Calu3 (cell line): ENCODE results near the gene MRPS2. TPM values are rescaled to one million over a fixed set of nuclear protein-coding genes. Genes with fewer than 3 reads are reported as not detected.

ENCODE experiments used
- BruUV-seq: library from RNA; stranded (reverse); fragments of 400-500 nt; replicated peaks from 2 replicates; lab custom pipeline; 2021; lab: Mats Ljungman, UMichigan
- CTCF ChIA-PET: fragments of 300-600 bp; sonication (Branson Sonifier 250); formaldehyde crosslinking; loops from one replicate; lab custom pipeline; 2022; ENCODE audit warnings: antibody characterized with exemption; lab: Charles Lee
- DNase-seq: peaks from one replicate; pipeline ENCODE4 v3.0.0; 2022
- H3K27ac Mint-ChIP-seq: one replicate; pipeline ENCODE4 v1.8.0; 2022; ENCODE audit warnings: mixed read lengths; ENCODE audit not compliant: unreplicated experiment
- H3K27me3 Mint-ChIP-seq: one replicate; pipeline ENCODE4 v1.8.0; 2022; ENCODE audit warnings: mixed read lengths; ENCODE audit not compliant: unreplicated experiment
- H3K36me3 Mint-ChIP-seq: one replicate; pipeline ENCODE4 v1.8.0; 2022; ENCODE audit warnings: mild to moderate bottlenecking, moderate library complexity, mixed read lengths; ENCODE audit not compliant: insufficient read depth, unreplicated experiment
- H3K4me1 Mint-ChIP-seq: one replicate; pipeline ENCODE4 v1.8.0; 2022; ENCODE audit warnings: mild to moderate bottlenecking, low read depth, mixed read lengths; ENCODE audit not compliant: unreplicated experiment
- H3K4me3 Mint-ChIP-seq: one replicate; pipeline ENCODE4 v1.8.0; 2022; ENCODE audit warnings: mild to moderate bottlenecking, low read depth, moderate library complexity, mixed read lengths; ENCODE audit not compliant: unreplicated experiment
- H3K9me3 Mint-ChIP-seq: one replicate; pipeline ENCODE4 v1.8.0; 2022; ENCODE audit warnings: low read depth, mixed read lengths; ENCODE audit not compliant: unreplicated experiment
- CTCF ChIP-seq: fragments of 200-600 bp; IDR thresholded peaks from one replicate; pipeline ENCODE4 v1.8.0; 2022; ENCODE audit warnings: antibody characterized with exemption; ENCODE audit not compliant: unreplicated experiment
- intact Hi-C: fragments of 100-400 bp; cut with micrococcal nuclease; formaldehyde crosslinking; loops from one replicate; pipeline ENCODE4 v1.10.0; 2022; ENCODE audit not compliant: unreplicated experiment
- total RNA-seq: library from RNA; stranded (reverse); gene quantifications from 2 replicates; pipeline ENCODE4 v1.2.3, GENCODE V29; 2022

Gene MRPS2
- total RNA-seq, 1 experiment from 2014 or later = 31.9 TPM

GRCh38 chr9:135490166-135490870 is 10.2 kb upstream of the MRPS2 start:
- Mint-ChIP-seq H3K4me3 (no peak overlapping the region), H3K36me3 (peaks cover 7% of the 10 kb centered on the region), H3K4me1 (no peaks in the 10 kb centered on the region), H3K9me3 (no peaks in the 10 kb centered on the region), H3K27ac (no peak overlapping the region), H3K27me3 (no peaks in the 10 kb centered on the region)
- CTCF ChIA-PET = no interaction called here
- DNase-seq = no peak
- no TSS peak for BruUV-seq
- no peak for TF ChIP-seq CTCF
- intact Hi-C loops = no loop called here

GRCh38 chr9:135490980-135491464 is 9.5 kb upstream of the MRPS2 start:
- CTCF ChIA-PET = no interaction called here
- H3K27me3 Mint-ChIP-seq = no peaks in the 10 kb centered on the region
- H3K4me3 Mint-ChIP-seq = no peak overlapping the region
- H3K4me1 Mint-ChIP-seq = no peaks in the 10 kb centered on the region
- no peak for DNase-seq
- no peak for TF ChIP-seq CTCF
- no peak overlapping the region for H3K27ac Mint-ChIP-seq
- no TSS peak for BruUV-seq
- H3K36me3 Mint-ChIP-seq = peaks cover 5% of the 10 kb centered on the region
- no peaks in the 10 kb centered on the region for H3K9me3 Mint-ChIP-seq
- intact Hi-C loops = no loop called here

- no peaks in the 10 kb centered on the region for H3K9me3 Mint-ChIP-seq
- intact Hi-C loops = no loop called here
- BruUV-seq = no TSS peak
- DNase-seq = no peak
- H3K4me3 Mint-ChIP-seq = no peak overlapping the region
- CTCF ChIA-PET = no interaction called here
- H3K27me3 Mint-ChIP-seq = no peaks in the 10 kb centered on the region
- peaks cover 5% of the 10 kb centered on the region for H3K36me3 Mint-ChIP-seq
- no peak overlapping the region for H3K27ac Mint-ChIP-seq
- TF ChIP-seq CTCF = no peak
- H3K4me1 Mint-ChIP-seq = no peaks in the 10 kb centered on the region
Measured at GRCh38 chr9:135491764-135492163, 8.7 kb upstream of the MRPS2 start.

- no peak for DNase-seq
- no peak for TF ChIP-seq CTCF
- intact Hi-C loops = no loop called here
Measured at GRCh38 chr9:135492886-135493669, 7.4 kb upstream of the MRPS2 start.

More at GRCh38 chr9:135492886-135493669, 7.4 kb upstream of the MRPS2 start:
- Mint-ChIP-seq H3K27me3 (no peaks in the 10 kb centered on the region), H3K4me3 (no peak overlapping the region), H3K4me1 (no peaks in the 10 kb centered on the region), H3K9me3 (no peaks in the 10 kb centered on the region), H3K36me3 (no peaks in the 10 kb centered on the region), H3K27ac (no peak overlapping the region)
- BruUV-seq = no TSS peak
- CTCF ChIA-PET = interaction anchor here (0.8 kb wide), 1 partner anchor 12 kb away, joined by 4 read pairs; no protein-coding TSS in a partner anchor
